Amygdala (tissue), 56 donors: ENCODE measurements around the gene TMIGD1.

ENCODE experiments used
- DNase-seq, 56 donors: peaks; one replicate each; lab custom pipeline; 2025; lab: John Stamatoyannopoulos, UW

Gene TMIGD1

DNA sequence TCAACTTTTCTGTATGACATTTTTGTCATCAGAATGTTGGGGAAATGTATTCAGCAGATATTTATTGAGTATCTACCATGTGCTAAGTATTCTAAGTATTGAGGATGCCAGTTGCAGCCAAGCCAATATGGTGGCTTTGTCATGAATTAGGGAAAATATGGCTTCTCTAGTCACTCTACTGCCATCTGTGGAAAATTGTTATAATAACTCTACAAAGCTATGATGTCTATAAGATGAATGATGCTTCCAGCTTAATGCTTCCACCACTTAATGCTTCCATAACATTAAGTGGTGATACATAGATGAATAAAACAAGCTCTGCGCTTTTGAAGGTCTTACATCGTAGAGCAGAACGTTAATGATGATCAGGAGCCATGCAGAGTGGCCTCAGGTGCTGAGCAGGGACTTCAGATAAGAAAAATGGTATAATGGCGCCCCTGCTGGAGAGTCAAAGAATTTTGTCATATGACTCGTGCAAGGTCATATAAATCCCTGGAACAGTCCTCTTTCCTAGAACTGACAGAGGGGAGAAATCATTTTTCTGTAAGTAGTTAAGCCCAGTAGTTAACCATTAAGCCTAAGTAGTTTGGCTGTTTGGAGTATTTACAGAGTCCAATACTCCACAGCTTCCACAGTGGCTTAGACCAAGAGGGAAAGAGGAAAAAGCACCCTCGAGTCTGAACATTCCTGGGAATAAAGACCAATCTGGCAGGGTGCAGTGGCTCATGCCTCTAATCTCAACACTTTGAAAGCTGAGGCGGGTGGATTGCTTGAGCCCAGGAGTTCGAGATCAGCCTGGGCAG is 2.7 kb upstream of the TMIGD1 start:
- DNase-seq, result no peak

GRCh38 chr17:30334421-30334820 is 564 bp upstream of the TMIGD1 start:
- no peak for DNase-seq

GRCh38 chr17:30332057-30332542 is 1.8 kb downstream of the TMIGD1 start:
- DNase-seq, result no peak

- DNase-seq, result no peak
Observed at GRCh38 chr17:30326809-30327208, 7.0 kb downstream of the TMIGD1 start.

- no peak for DNase-seq
Observed at GRCh38 chr17:30324723-30325122, 9.1 kb downstream of the TMIGD1 start.

- DNase-seq, result no peak
Observed at GRCh38 chr17:30323895-30324319, 9.9 kb downstream of the TMIGD1 start.

DNA sequence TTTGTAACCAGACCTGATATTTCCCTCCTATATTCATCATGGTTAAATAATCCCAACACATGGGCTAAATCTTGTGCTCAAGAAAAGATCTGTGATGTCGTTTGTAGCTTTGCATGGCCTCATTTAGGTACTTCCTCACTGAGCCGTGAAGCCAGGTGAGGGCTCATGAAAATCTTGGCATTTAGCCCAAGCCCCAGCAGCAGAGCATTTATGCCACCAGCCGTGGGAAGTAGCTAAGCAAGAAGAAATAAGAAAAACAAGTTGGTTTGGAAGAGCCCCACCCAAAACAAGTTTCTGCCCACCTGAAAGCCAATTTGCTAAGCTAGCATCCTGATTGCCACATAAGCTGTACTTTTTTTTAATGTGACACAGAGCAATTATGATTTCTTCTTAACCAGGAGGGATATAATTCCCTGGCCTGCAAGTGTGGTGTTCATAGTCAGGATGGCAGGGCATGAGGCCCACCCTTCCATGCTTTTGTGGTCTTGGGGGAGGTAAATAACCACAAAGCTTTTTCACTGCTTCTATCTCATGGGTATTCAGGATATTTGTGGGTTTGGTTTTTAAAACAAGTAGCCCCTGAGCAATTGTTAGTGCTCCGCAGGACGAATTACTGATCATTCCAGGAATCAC is 10.5 kb downstream of the TMIGD1 start:
- no peak for DNase-seq

GRCh38 chr17:30321314-30321713 is 12.5 kb downstream of the TMIGD1 start:
- no peak for DNase-seq

DNA sequence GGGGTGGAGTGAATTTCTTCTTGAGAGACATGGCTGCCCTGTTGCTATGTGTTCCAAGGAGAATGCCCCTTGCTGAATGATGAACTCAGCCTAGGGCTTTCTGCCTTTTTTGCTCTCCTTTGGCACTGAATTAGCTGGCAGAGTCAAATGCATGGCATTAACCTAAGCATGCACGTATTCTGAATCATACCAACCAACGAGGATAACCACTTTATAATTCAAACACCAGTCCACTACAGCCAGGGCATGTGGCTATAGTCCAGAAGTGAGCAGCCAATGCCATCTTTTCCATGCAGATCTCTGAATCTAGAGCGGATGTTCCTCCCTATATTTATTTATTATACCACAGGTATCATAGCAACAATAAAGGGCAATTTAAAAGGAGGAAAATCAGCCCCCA is 15.7 kb downstream of the TMIGD1 start:
- no peak for DNase-seq

GRCh38 chr17:30316736-30317135 is 17.1 kb downstream of the TMIGD1 start:
- no peak for DNase-seq

- no peak for DNase-seq
Observed at GRCh38 chr17:30315106-30315505, 18.8 kb downstream of the TMIGD1 start.

GRCh38 chr17:30314474-30314873 is 19.4 kb downstream of the TMIGD1 start:
- DNase-seq, result no peak

DNA sequence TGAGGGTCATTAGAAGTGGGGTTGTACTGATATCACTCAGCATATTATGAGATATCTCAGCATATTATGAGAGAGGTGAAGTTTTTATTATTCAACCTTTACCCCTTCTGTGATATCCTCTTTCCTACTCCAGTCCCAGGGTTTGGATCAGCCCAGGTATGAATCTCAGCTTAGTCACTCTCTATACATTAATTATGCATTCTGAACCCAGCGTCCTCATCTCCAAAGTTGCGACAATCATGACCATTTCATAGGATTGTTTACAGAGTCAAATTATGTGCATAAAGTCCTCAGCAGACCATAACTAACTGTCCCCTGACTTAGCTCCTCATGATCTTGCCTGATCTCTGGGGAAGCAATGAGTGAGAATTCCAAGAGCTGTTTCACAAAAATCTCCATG is 21.6 kb downstream of the TMIGD1 start:
- DNase-seq, result no peak

GRCh38 chr17:30310562-30310961 is 23.3 kb downstream of the TMIGD1 start:
- no peak for DNase-seq

GRCh38 chr17:30309591-30309990 is 24.3 kb downstream of the TMIGD1 start:
- DNase-seq, result no peak

DNA sequence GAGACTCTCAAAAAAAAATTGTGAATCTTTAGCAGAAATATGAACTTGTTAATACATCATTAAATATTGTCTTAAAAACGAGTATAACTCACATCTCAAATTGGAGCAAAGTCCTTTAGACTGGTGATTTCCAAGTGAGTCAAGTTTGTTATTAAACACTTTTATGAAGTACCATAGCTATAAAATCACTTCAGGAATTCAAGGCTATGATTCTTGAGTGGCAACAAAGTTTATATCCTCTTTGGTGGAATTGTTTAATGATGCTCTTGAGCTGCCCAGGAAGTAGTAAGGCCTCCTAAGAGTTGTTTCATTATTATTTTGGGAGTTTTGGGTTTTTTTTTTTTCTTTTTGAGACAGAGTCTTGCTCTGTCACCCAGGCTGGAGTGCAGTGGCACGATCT is 25.5 kb downstream of the TMIGD1 start:
- no peak for DNase-seq

GRCh38 chr17:30304778-30305177 is 29.1 kb downstream of the TMIGD1 start:
- DNase-seq, result no peak

- no peak for DNase-seq
Observed at GRCh38 chr17:30302241-30302640, 31.6 kb downstream of the TMIGD1 start.

DNA sequence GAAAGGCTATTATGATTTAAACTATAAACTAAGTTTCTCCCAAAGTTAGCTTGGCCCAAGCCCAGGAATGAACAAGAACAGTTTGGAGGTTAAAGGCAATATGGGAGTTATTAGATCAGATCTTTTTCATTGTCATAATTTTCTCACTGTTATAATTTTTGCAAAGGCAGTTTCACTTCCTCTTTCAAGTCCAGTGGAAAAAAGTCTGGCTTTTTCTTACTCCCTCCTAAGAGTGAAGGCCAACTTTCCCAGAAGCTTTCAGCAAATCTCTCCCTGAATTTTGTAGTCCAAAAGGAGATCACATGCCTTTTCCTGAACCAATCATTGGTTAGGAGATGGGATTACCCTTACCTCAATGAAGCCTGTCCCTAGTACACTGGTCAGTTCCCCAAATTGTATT is 33.0 kb downstream of the TMIGD1 start:
- no peak for DNase-seq

DNA sequence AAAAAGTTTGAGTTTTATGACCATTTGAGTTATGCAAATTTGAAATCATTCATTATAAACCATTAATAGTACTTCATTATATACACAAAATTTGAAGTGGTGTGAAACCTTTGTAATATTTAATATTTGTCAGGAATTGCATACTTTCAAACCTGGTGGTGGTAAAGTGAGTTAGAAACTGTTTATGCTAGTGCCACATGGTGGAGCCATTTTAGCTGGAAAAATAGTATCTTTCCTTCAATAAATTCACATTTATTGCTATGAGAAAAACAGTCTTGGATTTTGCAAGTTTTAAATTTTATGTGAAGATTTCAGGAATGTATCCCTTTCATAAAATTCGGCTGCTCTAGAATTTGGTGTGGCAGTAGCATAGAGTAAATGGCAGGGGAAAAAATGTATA is 34.9 kb downstream of the TMIGD1 start:
- DNase-seq, result no peak

- DNase-seq, result no peak
Observed at GRCh38 chr17:30297715-30298114, 36.1 kb downstream of the TMIGD1 start.

- no peak for DNase-seq
Observed at GRCh38 chr17:30296499-30297080, 37.3 kb downstream of the TMIGD1 start.
